ENCODE data around the gene WDR27.
"Not testable (repeated sequence)": the region's sequence is repeated elsewhere in the genome, so short reads cannot be mapped to it uniquely, and the experiment has no call there.

The WDR27 gene

DNA sequence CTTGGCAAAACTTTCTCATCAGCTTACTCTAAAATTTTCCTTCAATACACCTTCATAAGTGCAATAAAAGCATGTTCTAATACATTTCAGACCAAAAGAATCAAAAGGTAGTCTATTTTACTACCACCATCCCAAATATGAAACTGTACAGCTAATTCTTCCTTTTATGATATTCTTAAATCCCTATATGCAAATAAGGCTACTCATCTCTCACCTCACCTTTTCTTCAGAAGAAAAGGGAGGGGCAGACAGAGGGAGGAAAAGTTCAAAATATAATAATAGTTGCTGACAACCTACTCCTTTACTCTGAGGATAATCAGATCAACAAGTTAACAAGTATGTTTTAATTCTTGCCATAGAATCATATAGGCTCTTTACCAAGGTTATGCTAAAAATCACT is 7.5 kb upstream of the WDR27 start:
- no peak for DNase-seq (ENCODE audit: low spot score)

- no peak for DNase-seq (ENCODE audit: low spot score)
Observed at GRCh38 chr6:169707772-169708171, 5.9 kb upstream of the WDR27 start.

GRCh38 chr6:169702840-169703246 is 1.0 kb upstream of the WDR27 start:
- no peak for DNase-seq (ENCODE audit: low spot score)

- DNase-seq (ENCODE audit: low spot score): peak; percentile 30
Observed at GRCh38 chr6:169701311-169701953, 397 bp downstream of the WDR27 start.

GRCh38 chr6:169700296-169700695 is 1.5 kb downstream of the WDR27 start:
- no peak for DNase-seq (ENCODE audit: low spot score)

GRCh38 chr6:169697115-169697514 is 4.7 kb downstream of the WDR27 start:
- not testable (repeated sequence) for DNase-seq (ENCODE audit: low spot score)

DNA sequence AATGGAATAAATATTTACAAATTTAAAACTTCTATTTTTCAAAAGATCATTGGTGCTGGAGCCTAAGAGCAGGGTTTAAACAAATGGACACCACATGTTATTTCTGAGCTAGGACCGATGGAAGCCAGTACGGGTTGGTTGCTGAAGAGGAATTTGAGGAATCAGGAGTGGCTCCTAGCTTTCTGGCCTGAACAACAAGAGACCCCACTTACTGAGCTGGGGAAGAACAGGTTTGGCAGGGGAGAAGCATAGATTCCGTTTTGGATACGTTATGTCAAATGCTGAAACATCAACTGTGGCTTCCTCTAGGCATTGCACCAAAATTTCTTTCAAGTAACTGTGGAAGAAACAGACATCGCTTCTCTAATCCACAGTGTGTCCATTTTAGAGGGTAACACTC is 6.7 kb downstream of the WDR27 start:
- DNase-seq (ENCODE audit: low spot score): no peak

DNA sequence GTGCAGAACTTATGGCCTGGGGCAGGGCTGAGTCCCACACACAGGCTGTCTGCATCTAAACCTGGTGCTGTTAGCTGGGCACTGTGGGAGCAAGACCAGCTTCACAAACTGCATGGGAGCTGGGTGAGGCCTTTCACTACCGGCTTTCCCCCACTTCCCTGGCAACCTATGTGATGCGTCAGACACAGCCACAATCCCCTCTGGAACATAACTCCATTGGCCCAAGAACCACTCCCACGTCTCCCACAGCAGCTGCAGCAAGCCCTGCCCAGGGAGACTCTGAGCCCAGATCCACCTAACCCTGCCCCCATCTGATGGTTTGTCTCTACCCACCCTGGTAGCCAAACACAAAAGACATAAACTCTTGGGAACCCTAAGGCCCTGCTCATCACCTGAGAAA is 9.3 kb downstream of the WDR27 start:
- DNase-seq (ENCODE audit: low spot score): no peak

GRCh38 chr6:169691260-169691659 is 10.6 kb downstream of the WDR27 start:
- no peak for DNase-seq (ENCODE audit: low spot score)

DNA sequence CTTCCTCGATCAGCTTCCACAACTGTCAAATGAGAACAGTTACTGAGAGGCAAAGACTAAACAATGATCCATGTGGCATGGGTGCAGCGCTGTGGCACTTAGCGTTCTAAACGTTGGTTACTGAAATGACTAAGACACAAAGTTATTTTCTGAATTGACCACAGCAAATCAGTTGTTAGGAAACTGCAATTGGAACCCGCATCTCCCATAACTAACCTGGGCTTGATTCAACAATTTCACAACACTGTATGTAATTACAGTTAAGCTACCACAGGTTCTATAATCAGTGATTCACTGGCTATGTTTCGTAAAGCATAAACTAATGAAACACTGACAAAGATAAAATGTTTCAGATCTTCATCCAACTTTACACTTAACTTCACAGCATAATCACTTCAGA is 12.5 kb downstream of the WDR27 start:
- DNase-seq (ENCODE audit: low spot score): no peak

DNA sequence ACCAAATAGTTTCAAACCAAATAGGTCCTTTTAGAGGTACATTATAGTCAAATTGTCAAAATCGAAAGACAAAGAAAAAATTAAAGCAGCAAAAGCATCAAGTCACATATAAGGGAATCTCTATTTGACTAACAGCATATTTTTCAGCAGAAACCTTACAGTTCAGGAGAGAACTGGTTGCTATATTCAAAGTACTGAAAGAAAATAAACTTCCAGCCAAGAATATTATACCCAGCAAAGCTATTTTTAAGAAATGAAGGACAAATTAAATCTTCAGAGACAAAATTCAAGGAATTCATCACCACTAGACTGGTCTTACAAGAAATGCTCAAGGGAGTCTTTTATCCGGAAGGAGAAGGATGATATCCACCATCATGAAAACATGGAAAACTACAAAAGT is 16.0 kb downstream of the WDR27 start:
- DNase-seq (ENCODE audit: low spot score): no peak

DNA sequence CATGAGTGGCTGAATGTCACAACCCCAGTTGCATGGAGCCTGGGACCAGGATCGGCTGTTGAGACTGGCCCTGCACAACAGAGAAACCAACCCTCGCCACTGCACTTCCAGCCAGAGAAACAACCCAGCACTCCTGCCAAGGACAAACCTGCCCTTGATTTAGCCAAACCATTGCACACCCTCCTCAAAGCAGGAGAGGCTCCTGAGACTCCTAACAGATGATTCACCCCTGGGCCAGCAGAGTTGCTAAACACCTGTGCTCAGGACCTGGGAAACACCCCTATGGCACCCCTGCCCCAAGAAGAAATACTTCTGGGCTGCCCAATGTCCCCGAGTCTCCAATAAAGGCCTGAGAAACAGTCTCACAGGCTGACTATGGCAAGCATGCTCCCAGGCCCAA is 17.8 kb downstream of the WDR27 start:
- DNase-seq (ENCODE audit: low spot score): no peak

DNA sequence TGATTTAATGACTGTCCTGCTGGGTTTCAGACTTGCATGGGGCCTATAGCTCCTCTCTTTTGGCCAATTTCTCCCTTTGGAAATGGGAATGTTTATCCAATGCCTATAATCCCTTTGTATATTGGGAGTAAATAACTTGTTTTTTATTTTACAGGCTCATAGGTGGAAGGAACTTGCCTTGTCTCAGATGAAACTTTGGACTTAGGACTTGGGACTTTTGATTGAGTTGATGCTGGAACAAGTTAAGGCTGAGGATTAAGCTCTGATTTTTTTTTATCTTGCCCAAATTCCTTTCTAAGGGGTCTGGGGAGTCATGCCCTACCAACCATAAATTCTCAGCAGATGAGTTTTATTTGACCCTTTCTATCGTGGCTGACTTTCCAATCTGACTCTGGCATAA is 23.5 kb downstream of the WDR27 start:
- no peak for DNase-seq (ENCODE audit: low spot score)

DNA sequence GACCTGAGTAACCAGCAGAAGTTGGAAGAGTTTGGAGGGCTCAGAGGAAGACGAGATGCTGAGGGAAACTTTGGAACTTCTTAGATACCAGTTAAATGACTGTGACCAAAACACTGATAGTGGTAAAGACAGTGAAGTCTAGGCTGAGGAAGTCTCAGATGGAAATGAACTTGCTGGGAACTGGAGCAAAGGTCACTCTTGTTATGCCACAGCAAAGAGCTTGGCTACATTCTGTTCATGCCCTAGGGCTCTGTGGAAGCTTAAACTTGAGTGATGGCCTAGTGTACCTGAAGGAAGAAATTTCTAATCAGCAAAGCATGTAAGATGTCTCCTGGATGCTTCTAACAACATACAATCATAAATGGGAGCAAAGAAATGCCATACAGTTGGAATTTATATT is 24.7 kb downstream of the WDR27 start:
- no peak for DNase-seq (ENCODE audit: low spot score)

DNA sequence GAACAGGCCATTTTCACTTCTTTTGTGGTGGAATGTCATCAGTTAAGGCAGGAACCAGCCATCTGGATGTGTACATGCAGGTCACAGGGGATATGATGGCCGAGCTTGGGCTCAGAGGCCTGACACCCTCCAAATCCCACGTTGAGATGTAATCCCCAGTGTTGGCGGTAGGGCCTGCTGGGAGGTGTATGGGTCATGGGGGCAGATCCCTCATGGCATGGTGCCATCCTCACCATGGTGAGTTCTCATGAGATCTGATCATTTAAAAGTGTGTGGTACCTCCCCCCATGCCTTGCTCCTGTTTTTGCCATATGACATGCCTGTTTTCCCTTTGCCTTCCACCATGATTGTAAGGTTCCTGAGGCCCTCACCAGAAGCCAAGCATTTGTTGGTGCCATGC is 26.8 kb downstream of the WDR27 start:
- no peak for DNase-seq (ENCODE audit: low spot score)

GRCh38 chr6:169671563-169671962 is 30.3 kb downstream of the WDR27 start:
- DNase-seq (ENCODE audit: low spot score): no peak

GRCh38 chr6:169669889-169670288 is 31.9 kb downstream of the WDR27 start:
- DNase-seq (ENCODE audit: low spot score): no peak

GRCh38 chr6:169669147-169669546 is 32.7 kb downstream of the WDR27 start:
- no peak for DNase-seq (ENCODE audit: low spot score)

DNA sequence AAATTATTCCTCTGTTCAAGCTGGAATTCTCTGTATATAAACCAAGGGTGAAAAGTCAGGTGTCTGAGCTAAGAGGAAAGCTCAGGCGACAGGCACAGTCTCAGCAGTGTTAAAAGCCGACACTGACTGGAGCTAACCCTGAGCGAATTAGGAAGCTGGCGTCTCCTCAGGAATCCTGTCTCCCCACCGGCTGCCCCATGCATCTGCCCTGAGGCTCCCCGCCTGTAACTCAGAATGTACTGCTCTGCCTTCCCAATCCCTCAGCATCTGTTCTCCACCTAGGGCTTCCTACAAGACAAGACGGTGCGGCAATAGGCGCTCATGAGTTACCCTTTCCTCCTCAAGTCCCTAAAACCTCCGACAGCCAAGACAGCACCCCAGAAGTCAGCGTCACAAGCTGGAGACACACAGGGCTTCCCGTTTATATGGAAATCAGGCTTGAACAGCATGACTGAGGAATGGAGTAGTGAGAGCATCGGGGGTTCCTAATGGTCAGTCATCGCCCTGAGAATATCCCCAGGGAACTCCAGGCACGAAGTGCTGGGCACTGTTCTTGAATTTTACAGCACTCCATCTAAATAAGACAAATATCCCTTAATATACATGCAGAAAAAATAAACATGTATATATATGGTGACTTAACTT is 33.5 kb downstream of the WDR27 start:
- no peak for DNase-seq (ENCODE audit: low spot score)

- no peak for DNase-seq (ENCODE audit: low spot score)
Observed at GRCh38 chr6:169667716-169668115, 34.1 kb downstream of the WDR27 start.

GRCh38 chr6:169666441-169666840 is 35.4 kb downstream of the WDR27 start:
- DNase-seq (ENCODE audit: low spot score): no peak

DNA sequence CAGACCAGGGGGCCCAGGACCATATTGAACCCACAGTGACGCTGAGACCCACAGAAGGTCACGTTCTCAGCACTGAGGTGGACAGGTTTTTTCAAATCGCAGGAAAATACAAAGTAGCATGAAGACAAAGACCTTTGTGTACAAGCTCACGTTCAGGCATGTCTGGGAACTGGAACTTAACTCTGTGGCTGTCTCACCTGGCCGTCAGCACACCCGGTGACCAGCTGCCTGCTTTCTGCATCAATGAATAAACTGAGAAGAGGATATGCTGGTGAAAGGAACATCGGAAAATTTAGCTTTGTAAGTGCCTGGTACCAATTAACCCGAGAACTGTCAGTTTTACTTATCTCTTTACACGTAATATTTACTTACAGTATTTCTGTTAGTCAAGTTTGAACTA is 36.5 kb downstream of the WDR27 start:
- no peak for DNase-seq (ENCODE audit: low spot score)

DNA sequence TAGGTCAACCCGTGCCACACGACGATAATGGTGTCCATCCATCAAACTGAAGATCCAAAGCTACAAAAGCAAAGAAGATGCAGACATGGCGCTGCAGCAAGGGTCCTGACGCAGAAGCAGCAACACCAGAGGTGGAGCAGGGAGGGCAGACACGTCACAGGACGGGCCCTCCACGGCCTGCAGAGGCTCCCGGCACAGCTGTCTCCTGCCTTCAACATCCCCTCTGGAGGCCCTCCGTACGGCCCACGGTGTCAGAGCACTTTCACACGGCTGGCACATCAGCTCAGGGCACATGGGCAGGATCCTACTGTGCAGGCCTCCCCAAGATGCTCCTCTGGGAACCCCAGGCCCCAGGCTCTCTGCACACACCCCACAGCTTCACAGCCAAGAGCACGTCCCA is 37.6 kb downstream of the WDR27 start:
- DNase-seq (ENCODE audit: low spot score): no peak

DNA sequence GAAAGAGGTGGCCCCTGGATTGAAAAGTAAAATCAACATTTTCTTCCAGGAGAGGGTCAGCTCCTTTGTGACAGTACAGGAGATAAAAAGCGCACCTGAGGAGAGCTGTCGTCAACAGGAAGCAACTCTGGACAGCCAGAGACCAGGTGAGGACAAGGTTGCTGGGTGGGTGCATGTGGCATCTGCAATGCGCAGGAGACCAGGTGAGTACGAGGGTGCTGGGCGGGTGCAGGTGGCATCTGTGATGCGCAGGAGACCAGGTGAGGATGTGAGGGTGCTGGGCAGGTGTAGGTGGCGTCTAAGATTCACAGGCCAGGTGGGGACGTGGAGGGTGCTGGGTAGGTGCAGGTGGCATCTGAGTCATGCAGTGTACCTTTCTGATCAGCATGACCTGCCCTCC is 38.4 kb downstream of the WDR27 start:
- no peak for DNase-seq (ENCODE audit: low spot score)
